HG02798 (cell line): ENCODE results near the gene SSTR3.
"Not testable (repeated sequence)": the region's sequence is repeated elsewhere in the genome, so short reads cannot be mapped to it uniquely, and the experiment has no call there.

ENCODE experiments used
- ATAC-seq: cut with Tn5 transposase; IDR thresholded peaks from one replicate; pipeline ENCODE4 v1.9.1; 2021; ENCODE audit warnings: mild to moderate bottlenecking; ENCODE audit not compliant: unreplicated experiment, poor library complexity

Gene SSTR3

GRCh38 chr22:37170689-37171405, 41.4 kb downstream of the SSTR3 start:
- not testable (repeated sequence) for ATAC-seq

DNA sequence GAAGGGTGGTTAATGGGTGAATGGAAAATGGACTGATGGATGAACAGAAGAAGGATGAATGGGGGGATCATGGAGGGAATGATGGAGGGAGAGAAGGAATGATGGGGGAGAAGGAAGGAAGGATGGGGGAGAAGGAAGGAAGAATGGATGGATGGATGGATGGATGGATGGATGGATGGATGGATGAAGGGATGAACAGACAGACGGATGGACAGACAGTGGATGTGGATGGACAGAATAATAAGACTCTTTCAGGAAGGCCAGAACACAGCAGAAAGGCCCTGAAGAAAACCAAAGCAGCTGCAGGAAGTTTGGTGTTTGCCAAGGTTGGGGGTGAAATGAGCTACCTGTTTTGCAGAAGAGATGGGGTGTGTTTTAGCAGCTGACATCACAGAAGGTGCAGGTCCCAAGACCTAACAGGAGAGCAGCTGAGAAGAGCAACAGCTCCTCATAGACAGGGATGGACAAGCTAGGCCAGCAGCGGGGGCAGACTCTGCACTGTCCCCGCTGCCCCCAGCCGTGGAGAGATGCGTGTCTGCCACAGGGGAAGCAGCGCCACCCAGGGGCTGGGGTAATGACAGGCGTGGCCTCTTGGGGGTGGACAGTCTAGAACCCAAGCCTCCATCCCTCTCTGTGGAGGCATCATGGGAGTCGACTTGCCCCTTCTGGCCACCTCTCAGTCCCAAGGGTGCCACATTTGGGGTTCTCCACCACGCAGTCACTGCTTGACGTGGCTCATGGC, 42.2 kb downstream of the SSTR3 start:
- no peak for ATAC-seq

DNA sequence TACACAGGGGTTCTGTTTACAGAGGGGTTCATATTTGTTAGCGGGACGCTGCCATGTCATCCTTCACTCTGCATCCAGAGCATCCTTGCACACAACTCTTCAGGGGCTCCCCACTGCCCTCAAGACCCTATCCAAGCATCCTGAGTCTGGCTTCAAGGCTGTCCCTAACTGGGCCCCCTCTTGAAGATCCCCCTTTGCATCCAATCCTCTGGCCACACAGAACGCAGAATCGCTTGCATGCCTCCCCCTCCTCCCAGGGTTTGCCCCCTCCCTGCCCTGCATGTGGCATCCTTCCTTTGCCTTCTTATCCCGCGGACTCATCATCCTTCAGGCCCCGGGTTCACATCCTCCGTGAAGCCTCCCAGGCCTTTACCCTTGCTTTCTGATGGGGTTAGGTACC, 42.9 kb downstream of the SSTR3 start:
- ATAC-seq = no peak

- ATAC-seq = no peak
Measured at GRCh38 chr22:37167981-37168647, 44.2 kb downstream of the SSTR3 start.

GRCh38 chr22:37167176-37167980, 44.9 kb downstream of the SSTR3 start:
- ATAC-seq = no peak

- ATAC-seq = no peak
Measured at GRCh38 chr22:37166675-37167066, 45.6 kb downstream of the SSTR3 start.

GRCh38 chr22:37165940-37166674, 46.2 kb downstream of the SSTR3 start:
- no peak for ATAC-seq

DNA sequence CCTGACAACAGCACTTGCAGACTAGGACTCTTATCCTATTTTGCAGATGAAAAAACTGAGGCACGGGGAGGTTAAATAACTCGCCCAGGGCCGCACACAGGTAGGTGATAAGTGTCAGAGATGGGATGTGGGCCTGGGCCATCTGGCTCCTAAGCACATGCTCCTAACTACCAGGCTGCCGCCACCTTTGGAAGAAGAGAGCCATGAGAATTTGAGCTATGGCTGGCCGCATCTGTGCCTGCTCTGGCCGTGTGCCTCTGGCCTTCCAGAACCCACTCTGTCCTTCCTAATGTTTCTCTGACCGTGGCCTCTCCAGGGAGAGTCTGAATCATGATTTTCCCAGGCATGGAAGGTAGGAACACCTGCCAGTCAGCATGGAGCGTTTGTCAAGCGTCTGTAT, 47.2 kb downstream of the SSTR3 start:
- no peak for ATAC-seq

GRCh38 chr22:37164505-37164887, 47.8 kb downstream of the SSTR3 start:
- no peak for ATAC-seq

DNA sequence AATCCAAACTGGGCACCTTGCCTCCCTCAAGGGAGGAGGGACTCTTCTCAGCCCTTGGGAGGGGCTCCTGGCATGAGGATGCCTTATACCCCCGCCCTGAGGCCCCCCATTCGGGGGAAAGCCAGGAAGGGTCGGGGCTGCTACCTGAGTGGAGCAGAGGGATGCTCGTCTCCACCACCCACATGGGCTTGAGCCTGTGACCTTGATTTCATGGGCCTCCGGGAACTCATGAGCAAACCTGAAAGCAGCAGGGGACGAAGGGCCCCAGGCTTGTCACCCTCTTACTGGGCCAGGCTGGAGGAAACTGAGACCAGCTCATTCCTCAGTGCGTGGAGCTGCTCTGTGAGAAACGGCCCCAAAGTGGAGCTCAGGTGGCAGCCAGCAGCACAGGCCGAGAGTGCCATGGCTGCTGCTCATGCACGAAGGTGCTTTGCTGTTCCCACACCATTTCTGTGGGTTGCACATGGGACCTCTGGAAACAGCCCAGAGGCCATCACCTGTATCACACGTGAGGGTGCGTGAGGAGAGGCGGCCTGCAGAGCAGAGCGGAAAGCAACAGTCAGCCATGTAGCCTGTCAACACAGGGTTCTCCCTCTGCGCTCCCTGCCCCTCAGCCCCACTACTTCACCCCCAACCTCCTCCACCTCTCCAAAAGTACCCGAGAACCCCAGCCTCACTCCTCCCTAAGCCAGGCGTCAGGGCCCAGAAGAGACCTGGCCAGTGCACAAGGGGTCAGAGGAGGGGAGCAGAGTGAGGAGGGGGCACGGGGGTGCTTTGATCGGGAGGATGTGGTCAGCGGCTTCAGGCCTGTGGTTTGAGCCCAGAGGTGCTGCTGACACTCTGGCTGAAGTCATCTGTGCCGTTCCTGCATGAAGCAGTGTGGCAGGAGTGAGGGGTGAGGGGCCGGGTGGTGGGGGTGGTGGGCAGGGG, 48.4 kb downstream of the SSTR3 start:
- peak; percentile 45 for ATAC-seq

GRCh38 chr22:37163096-37163489, 49.2 kb downstream of the SSTR3 start:
- no peak for ATAC-seq

GRCh38 chr22:37162221-37163095, 49.8 kb downstream of the SSTR3 start:
- peak; percentile 50 for ATAC-seq

DNA sequence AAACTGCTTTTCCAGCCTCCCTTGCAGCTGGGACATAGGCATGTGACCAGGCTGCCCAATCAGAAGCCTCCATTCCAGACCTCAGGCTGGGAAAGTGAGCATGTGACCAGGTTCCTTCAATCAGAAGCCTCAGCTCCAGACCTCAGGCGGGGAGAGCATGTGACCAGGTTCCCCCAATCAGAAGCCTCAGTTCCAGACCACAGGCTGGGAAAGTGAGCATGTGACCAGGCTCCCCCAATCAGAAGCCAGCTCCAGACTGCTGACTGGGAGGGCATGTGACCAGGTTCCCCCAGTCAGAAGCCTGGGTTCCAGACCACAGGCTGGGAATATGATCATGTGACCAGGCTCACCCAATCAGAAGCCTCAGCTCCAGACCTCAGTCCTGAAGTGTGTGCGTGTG, 50.8 kb downstream of the SSTR3 start:
- ATAC-seq = no peak

DNA sequence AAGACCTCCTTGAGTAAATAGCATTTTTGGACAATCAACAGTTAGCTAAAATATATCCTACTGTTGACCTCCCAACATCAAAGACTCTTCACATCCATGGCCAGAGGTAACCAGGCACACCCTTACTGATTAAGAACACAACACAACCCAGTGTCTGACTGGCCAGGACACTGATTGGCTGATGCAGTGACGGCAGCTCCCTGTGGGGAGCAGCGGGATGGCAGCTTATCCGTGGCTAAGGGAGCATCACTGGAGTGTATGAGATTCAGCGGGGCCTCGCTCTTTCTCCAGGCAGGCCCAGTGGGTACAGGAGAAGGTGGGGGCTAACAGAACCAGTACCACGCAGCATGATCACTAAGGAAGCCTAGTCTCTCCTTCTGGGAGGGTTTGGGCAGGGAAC, 52.2 kb downstream of the SSTR3 start:
- ATAC-seq = no peak

- no peak for ATAC-seq
Measured at GRCh38 chr22:37158963-37159290, 53.4 kb downstream of the SSTR3 start.

DNA sequence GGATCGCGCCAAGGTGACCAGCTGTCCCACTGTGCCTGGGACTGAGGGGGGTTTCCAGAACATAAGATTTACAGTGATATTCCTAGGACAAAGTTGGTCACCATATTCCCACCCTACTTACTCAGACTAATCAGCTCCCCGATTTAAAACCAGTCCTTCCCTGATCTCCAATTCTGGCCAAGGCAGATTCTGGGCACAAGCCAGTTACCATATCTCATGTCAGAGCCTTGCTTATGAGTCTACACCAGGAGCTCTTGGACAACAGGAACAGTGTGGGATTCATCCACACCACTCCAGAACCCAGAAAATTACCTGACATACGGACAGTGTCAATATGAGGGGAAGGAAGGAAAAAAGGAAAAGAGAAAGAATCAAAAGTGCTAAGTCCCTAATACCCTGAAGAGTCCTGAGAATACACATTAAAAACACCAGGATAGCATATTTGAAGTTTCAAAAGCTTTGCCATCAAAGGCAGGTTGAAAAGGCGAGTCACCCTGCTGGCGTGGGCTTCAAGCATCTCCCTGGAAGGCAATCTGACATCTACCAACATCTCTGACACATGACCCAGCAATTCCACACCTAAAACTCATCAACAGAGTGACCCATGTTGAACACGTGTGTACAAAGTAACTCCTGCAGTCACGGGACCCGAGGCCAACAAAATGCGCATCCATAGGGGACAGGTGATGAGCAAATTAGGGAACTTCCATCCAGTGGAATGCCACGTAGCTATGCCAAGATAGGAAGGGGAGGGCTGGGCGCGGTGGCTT, 54.6 kb downstream of the SSTR3 start:
- ATAC-seq = no peak

GRCh38 chr22:37156686-37157435, 55.4 kb downstream of the SSTR3 start:
- ATAC-seq = no peak
